Gastrocnemius medialis (tissue), 4 donors: ENCODE data around the gene ADCY2.
A peak's percentile ranks its signal among the peaks of the same experiment; 100 is the strongest.

Source experiments
- POLR2A ChIP-seq, 2 donors: fragments of 450-650 bp; IDR thresholded peaks; one replicate each; pipeline ENCODE4 v1.6.1; 2017; ENCODE audit warnings: antibody characterized with exemption in 2 of 2, mild to moderate bottlenecking in 2 of 2, moderate library complexity in 2 of 2
- TF ChIP-seq, protein P1 (sequence below), 5 experiments: fragments of 450-650 bp in 3 of 5; fragments of 200-600 bp in 2 of 5; sonication (generic) in 2 of 5; IDR thresholded peaks in 4 of 5; conservative IDR thresholded peaks in 1 of 5; 1 replicate in 4 of 5; 2 replicates in 1 of 5; pipeline ENCODE4 v1.5.1; 2016 to 2019; ENCODE audit warnings: antibody characterized with exemption in 5 of 5, mild to moderate bottlenecking in 3 of 5, moderate library complexity in 3 of 5

DNA sequence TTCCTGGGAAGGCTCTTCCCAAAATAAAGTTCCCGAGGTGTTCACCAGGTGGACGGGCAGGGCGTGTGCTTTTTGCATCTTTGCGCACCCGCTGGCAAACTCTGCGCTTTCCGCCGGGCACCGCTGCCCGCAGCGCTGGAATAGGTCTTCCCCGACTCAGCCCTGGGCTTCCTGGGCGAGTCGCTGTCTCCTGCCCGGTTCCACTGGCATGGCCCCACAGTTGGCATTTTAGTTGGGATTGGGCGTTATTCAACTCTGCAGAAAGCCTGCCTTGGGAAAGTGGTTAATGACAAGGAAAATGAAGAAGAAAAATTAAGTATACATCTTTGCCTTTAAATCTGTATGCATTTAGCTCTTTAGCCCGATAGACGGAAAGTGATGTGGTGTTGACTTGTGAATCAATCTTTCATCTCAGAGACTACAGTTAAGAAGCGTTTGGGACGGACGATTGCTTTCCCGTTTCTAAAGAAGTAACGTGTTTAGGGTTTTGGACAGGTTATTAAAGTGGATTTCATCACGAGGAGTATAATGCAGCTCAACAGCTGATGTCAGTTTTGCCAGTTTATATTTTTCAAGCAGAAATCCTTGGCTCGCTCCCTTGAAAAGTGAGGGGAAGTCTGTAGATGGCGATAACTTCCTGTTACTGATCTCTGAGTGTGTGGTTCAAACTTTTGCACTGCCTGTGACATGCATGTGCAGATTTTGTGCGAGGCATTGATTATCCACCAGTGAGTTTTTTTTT is 946 bp downstream of the ADCY2 start:
- TF ChIP-seq, protein P1, sequence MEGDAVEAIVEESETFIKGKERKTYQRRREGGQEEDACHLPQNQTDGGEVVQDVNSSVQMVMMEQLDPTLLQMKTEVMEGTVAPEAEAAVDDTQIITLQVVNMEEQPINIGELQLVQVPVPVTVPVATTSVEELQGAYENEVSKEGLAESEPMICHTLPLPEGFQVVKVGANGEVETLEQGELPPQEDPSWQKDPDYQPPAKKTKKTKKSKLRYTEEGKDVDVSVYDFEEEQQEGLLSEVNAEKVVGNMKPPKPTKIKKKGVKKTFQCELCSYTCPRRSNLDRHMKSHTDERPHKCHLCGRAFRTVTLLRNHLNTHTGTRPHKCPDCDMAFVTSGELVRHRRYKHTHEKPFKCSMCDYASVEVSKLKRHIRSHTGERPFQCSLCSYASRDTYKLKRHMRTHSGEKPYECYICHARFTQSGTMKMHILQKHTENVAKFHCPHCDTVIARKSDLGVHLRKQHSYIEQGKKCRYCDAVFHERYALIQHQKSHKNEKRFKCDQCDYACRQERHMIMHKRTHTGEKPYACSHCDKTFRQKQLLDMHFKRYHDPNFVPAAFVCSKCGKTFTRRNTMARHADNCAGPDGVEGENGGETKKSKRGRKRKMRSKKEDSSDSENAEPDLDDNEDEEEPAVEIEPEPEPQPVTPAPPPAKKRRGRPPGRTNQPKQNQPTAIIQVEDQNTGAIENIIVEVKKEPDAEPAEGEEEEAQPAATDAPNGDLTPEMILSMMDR (IDR thresholded peaks at IDR 0.05 in 4 of 5, conservative IDR thresholded peaks at IDR 0.05 in 1 of 5): peak in 1 of 5 experiments; percentile 29
- no peak for TF ChIP-seq POLR2A (IDR thresholded peaks at IDR 0.05)
